Measurements from ENCODE around the gene OMA1.

GRCh38 chr1:58571616-58572015 is 25.1 kb upstream of the OMA1 start:
- TF ChIP-seq YY1 (IDR thresholded peaks at IDR 0.05; ENCODE audit: low read depth, low read length) (no peak), MYC (IDR thresholded peaks at IDR 0.05; ENCODE audit: insufficient read depth, insufficient read length, insufficient replicate concordance, low read length, severe bottlenecking) (no peak), MTA3 (IDR thresholded peaks at IDR 0.05; ENCODE audit: borderline replicate concordance, low read length) (no peak), SUPT20H (IDR thresholded peaks at IDR 0.05; ENCODE audit: borderline replicate concordance, control insufficient read depth, low read depth, low read length) (no peak)

All from GM12878 (cell line).